NCI-H345 treated with DMSO at 0.1 percent for 48 hours (cell line): ENCODE measurements around the gene MCAT.
A peak's percentile ranks its signal among the peaks of the same experiment; 100 is the strongest.
"Not testable (repeated sequence)": the region's sequence is repeated elsewhere in the genome, so short reads cannot be mapped to it uniquely, and the experiment has no call there.

ENCODE experiments used
- DNase-seq: peaks from one replicate; lab custom pipeline; 2025; ENCODE audit not compliant: unreplicated experiment; lab: John Stamatoyannopoulos, UW

The MCAT gene

DNA sequence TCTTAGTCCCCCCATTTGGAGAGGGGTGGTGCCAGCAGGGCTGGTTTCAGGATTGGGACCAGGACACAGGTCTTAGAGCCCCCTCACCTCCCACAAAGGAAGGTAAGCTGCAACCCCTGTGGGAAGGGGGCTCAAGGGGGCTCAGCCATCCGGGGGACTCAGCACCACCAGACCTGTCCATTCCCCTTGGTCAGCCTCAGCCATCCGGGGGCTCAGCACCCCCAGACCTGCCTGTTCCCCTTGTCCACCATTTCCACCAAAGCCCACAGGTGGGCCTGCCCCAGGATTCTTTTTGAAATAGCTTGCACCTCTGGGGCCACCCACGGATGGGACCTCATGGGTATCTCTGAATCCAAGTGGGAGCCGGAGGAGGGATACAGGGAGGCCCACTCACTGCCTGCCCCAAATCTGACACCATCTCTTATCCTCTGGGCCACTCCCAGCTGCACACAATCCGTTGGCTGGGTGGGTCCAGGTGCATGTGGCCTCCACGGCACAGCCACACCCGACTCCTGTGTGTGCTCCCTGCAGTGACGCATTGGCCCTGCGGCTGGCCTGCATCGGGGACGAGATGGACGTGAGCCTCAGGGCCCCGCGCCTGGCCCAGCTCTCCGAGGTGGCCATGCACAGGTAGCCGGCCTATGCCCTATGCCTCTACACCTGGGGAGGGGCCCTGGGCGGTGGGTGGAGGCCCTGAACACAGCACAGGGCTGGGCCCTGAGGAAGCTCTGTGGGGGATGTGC is 15.9 kb downstream of the MCAT start:
- no peak for DNase-seq

DNA sequence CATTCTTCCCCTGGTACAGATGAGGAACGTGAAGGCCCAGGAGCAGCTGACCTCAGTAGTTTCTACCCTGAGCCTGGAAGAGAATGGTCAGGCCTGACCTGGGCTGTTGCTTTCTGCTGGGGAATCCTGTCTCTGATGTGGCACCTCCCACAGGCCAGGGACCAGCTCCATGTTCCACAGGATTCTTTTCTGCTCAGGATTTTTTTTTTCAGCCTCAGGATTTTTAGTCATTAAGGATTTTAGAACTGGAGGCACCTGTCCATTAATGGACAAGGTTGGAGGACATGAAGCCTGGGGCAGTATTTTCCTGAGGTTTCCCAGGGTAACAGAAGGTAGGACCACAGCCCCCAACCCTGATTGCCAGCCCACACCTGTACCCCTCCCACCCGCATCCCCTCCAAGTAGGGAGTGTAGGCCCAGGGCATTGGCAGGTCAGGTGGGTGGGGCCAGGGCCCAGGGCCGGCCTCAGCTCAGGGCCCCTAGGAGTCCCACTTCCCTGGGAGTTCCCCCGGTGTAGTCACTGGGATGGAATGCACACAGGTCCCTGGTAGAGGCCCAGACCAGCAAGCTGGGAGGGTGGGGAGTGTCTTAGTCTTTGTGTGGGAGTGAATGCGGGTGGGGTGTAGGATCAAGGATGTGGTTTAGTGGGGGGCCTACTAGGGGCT is 16.6 kb downstream of the MCAT start:
- no peak for DNase-seq

DNA sequence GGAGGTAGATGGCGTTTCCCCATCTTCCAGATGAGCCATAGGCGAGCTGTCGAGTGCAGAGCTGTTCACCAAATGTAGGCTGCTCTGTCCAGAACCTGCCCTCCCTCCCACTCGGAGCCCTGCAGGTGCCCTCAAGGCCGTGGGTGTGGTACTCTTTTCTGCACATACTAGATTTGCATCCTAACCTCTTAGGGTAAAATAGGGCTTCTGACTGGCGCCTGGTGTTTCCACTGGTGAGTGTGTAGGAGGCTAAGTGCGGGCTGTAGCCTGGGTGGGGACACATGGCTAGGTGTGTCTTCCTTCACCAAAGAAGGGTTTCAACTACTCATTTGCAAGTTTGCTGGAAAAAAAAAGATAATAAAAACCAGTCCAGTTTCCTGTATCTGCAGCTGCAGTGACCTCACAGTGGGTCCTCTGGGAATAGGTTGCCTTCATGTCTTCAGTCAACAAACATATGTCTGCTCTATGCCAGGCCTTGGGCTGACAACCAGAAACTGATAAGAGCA is 24.2 kb downstream of the MCAT start:
- DNase-seq = peak; percentile 10

DNA sequence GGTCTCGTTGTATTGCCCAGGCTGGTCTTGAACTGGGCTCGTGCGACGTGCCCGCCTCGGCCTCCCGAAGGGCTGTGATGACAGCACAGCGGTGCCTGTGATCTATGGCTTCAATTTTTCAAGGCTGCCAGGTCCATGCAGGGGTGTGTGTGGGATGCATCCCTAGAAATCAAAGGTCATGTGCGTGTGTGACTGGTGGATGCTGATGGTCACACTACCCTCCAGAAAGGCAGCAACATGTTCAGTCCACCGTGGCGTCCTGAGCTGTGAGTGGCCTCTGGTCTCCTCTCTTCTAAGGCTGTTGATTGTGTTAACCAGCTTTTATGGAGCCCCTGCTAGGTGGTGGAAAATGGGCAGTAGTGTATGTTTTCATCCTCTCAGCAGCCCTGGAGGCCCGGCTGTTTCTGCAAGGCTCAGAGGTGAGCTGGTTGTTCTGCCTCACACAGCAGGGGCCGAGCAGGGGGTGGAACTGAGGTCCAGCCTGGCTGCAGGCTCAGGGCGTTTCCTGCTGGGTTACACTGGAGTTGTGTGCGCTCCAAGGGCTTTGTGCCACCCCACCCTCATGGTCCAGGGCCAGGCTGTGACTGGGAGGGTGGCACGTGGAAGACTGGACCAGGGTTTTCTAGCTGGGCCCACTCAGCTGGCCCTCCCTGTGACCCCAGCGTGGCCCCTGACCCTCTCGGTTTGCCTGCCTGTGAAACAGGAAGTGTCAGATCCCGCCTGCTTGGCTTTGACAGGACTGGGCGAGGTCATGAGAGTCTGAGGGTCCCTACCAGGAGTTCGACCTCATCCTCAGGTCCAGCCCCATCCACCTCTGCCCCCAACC is 25.0 kb downstream of the MCAT start:
- DNase-seq = no peak

DNA sequence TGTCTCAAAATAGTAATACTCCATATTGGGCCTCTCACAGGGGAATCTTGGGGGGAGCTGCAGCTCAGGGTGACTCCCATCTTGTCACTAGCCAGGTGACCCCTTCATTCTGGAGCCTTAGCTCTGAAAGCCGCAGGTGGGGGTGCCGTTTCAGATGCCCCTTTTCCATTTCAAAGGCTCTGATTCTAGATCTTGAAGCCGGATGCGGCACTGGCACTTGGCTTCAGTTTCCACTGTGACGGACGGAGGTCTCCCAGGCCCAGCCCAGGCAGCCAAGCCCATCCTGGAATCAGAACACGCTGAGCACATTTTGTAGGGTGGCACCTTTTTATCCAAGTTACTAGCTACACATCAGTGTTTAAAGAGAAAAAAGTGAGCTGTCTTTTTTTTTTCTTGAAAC is 26.3 kb downstream of the MCAT start:
- DNase-seq = no peak

DNA sequence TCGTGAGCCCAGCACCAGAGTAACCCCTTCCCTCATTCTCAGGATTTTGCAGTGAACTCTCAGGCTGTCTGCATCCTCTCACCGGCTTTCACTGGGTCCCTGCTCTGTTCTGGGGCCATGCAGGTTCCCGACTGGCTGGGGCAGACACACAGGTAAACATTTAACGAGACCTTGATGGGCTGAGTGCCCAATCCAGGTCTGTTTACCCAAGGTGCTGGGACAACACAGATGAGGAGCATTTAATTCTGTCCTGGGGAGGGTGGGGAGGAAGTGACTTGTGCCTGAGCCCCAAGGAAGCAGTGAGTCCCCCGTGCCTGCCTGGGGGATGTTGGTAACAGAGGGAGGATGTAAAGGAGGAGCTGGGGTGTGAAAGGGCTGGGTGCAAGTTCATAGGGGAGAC is 28.2 kb downstream of the MCAT start:
- DNase-seq = no peak

DNA sequence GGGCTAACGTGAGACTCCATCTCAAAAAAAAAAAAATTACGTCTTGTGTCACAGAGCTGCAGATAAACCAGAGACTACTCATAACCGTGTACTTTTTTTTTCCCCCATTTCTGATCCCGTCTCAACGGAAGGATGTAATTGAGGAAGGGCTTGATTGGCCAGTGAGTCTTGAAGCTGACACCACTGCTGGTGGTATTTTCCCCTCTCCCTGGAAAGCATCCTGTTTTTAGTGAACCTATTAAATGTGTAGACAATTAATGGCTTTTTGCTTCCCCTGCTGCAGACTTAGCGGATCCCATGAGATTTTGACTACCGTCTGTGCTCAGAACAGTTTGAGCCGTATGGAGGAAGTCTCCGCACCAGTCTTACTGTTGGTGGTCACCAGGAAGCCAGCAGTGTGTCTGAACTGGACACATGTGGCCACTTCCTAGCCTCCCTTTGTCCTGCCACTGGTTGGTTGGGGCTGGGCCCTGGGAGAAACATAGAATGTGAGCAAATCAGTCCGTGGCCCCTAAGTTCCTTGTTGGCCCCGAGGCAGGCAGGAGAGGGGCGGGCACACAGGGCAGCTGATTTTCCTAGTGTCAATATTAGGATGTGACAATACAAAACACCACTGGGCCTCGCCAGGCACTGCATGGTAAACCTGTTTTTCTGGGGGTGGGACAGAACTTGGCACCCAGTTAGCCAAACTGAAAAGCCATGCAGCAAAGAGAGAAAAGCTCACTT is 29.5 kb downstream of the MCAT start:
- DNase-seq = no peak

DNA sequence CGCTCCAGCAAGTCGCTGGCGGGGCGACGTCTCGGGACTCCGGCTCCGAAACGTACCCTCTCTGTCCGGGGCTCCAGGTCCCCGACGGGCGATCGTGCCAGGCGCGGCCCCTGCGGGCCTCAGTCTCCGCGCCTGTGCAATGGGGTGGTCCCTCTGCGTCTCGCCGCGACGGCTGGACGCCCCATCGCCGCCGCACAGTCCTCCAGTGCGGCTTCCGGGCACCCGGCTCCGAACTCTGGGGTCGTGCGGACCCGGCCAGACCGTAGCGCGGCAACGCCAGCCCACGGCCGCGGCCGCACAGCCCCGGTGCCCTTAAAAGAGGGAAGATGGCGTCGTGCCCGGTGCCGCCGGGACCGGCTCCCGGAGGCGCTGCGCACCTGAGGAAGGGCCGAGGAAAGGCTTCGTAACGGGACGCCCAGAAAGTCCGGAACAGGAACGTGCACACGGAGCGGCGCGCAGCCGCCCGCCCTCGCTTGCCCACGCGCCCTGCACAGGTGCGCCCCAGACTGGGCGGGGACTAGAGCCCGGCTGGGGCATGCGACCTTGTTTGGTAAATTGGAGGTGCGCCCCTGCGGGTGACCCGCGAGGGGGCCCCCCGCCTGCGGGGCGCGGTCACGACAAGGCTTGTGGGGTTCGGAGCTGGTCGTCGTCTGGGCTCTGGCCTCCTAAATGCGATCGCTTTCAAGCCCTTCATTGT is 32.1 kb downstream of the MCAT start:
- no peak for DNase-seq

DNA sequence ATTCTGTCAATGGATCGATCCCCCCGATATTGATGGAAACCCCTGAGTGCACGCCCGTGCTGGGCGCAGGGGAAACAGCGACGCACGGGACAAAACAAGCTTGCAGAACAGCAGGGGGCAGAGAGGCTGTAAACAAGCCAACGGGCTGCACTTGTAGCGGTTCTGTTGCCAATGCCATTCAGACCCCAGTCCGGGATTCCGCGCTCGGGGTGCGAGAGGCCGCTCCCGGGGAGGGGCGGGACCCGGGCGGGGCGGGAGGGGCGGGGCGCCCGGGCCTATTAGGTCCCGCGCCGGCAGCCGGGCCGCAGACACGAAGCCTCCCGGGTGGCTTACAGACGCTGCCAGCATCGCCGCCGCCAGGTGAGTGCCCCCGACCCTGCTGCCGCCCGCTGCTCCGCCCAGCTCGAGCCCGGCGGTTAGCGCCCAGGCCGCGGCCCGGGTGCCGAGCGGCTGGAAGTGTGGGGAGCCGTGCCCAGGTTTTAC is 32.7 kb downstream of the MCAT start, which contains the start of gene BIK:
Gene BIK (plus strand): TSS at position 307 of the 483 bp plus-strand sequence. CDS start 13,273 bp downstream, outside the sequence.
- no peak for DNase-seq

DNA sequence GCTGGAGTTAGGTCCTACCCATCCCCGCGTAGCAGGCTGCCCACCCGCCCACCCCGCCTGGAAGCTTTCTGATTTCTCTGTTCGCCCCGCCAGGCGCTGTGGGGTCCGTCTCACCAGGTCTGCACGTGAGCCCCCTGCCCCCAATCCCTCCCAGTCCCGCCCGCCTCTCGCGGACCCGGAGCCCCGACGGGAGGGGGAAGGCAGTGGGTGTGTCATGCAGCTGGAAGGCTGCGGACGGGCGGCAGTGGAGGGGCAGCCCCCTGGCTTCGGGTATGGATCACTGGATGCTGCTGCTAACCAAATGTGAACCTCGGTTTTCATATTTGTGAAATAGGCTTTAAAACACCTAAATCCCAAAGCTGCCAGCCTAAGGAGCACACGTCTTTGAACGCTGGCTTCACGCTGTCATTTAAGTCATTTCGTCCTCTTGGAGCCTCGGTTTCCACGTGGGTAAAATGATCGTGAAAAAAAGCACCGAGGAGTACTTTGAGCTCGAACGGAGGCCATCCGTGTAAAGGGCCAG is 33.2 kb downstream of the MCAT start:
- DNase-seq = no peak

DNA sequence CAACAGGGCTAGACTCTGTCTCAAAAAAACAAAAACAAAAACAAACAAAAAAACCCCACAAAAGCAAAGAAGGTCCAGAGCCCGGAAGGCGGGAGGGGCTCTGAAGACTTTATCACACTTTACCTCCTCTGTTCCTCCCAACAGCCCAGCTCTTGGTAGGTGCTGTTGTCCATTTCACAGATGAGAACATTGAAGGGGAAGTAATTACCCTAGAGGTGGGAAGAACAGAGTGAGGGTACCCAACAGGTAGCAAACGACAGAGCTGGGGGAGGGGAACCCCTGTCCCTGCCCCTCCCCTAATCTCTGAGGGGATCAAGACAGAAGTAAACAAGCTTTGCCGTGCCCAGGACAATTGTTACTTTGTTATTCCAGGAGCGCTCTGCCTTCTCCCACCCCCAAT is 33.7 kb downstream of the MCAT start:
- no peak for DNase-seq

DNA sequence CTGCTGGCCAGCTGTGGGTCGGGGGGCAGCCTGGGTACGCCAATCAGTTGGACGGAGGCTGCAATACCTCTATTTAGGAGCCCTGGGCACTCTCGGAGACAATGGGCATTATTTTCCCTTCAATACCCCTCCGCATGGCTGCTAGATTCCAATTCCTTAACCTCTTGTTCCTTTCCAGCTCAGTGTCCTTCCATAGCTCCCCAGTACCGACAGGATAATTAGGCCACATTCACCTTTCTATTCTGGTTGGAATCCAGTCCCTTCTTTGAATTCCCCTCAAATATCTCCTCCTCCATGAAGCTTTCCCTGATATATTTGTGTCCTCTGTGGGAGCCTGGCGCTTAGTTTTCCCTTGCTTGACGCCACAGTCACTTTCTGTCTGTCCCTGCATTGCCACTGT is 36.9 kb downstream of the MCAT start:
- DNase-seq = no peak

DNA sequence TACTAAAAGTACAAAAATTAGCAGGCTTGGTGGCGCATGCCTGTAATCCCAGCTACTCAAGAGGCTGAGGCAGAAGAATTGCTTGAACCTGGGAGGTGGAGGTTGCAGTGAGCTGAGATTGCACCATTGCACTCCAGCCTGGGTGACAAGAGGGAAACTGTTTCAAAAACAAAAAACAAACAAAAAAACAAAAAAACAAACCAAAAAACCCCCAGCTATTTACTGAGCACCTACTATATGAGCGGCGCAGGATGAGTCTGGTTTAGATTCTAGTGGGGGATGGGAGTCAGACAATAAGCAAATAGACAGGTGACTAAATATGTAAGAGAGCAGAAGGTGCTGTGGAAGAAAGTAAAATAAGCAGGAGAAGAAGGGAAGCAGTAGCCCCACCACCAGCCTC is 38.2 kb downstream of the MCAT start:
- DNase-seq = not testable (repeated sequence)

DNA sequence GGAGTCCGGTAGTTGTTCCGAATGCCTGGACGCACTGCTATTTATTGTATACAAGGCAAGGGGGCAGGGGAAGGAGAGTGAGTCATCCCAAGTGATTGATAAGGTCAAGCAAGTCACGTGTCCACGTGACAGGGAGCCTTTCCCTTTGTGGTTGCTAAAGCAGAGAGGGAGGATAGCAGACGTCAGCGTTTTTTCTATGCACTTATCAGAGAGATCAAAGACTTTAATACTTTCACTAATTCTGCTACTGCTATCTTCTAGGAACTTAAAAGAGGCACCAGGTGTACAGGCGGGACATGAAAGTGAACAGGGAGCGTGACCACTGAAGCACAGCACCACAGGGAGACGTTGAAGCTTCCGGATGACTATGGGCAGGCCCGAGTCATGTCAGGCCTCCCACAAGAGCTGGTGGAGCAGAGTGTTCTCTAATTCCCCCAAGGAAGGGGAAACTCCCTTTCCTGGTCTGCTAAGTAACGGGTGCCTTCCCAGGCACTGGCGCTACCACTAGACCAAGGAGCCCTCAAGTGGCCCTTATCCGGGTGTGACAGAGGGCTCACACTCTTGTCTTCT is 39.1 kb downstream of the MCAT start:
- DNase-seq = not testable (repeated sequence)

DNA sequence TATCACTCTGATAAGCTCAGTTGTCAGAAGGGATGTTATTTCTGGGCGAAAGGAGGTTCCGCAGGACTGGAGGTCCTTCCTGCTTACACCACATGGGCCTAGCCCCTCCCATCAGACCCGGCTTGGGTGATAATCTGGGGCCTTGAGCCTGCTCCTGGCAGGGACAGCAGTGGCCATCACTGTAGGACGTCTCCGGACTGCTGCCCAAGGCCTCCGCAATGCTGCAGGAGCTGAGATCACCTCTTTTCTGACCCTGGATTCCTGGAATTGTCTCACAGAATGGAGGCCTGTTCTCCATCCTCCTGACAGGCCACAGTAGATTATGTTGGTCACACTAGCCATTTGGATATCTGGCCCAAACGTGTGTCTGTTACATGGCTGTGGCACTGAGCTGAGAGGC is 41.9 kb downstream of the MCAT start:
- DNase-seq = no peak

DNA sequence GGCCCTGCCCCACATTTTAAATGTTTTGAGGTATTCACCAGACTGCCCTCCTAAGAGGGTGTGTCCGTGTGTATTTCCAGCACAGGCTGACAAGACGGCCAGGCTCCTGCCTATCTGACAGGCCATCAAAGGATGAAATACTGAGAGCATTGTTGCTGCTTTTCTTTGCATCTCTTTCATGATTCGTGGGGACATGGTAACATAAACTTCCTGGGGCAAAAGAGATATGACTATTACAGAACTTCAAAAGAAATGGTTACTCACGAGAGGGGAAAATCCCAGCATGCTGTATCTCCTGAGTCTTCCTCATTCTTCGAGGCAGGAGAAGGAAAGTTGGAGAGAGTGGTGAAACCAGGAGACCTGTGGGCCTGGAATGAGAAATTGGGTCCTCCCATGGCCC is 43.0 kb downstream of the MCAT start:
- no peak for DNase-seq

DNA sequence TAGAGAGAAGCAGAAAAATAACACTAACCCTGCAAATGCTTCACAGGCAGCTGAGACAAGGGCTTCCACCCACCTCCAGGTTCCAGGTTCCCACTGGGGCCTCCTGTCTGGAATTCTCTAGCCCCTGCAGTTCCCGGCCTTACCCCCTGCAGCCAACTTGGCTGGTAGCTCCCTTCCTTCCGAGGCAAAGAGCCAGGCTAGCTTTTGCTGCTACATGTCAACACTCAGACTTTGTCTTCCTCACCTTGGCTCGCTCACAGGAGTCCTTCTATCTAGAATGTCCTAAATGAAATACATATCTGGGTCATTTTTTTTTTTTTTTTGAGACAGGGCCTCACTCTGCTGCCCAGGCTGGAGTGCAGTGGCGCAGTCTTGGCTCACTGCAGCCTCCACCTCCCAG is 44.1 kb downstream of the MCAT start:
- DNase-seq = no peak

DNA sequence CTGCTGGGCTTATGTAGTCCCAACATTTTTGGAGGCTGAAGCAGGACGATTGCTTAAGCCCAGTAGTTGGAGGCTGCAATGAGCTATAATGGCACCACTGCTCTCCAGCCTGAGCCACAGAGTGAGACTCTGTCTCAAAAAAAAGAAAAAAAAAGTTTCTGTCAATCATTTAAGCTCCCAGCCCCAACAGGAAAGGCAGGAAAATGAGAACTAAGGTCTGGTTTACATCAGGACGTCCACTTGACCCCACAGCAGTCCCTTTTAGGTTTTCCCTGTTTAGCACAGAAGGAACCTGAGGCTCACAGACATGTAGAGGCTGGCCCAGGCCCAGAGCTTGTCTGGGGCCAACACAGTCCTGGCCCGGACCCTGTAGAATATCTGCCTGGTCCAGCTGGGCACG is 44.8 kb downstream of the MCAT start:
- no peak for DNase-seq

DNA sequence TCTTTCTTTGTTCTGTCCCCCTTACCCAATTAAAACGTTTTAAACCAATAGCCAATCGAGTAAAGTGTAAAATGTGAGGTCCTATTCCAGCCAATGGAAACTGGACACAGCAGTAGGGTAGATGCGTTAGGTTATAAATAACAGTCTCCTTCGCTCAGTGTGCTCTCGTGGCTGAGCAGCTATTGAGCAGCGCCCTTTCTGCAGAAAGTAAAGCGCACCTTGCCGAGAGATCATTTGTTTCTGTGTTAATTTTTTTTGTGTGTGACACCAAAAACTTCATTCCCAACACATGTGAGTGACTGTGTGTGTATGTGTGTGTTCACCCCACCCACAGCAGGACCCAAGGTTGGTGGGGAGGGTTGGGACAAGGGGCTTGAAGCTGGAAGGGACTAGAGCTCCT is 46.8 kb downstream of the MCAT start:
- no peak for DNase-seq

DNA sequence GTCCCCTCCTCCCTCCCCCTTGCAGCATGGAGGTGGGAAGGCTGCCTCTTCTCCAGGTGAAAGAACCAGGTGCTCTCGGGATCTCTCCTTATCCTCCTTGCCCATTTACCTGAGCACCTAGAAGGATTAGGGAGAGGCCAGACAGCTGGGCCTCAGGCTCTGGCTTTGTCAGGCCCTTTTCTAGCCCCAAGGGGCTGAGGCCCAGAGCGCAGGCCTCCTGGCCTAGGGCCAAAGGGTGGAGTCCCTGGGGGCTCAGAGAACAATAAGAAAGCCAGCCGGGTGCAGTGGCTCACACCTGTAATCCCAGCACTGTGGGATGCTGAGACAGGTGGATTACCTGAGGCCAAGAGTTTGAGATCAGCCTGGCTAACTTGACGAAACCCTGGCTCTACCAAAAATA is 48.6 kb downstream of the MCAT start:
- DNase-seq = peak; percentile 32
